ENCODE measurements around the gene SYF2.

The SYF2 gene

GRCh38 chr1:25206201-25206600 lies 26.1 kb downstream of the SYF2 start:
- no peak for TF ChIP-seq CTCF (IDR thresholded peaks at IDR 0.05; ENCODE audit: insufficient read depth, low read depth, low read length, missing control alignments)
- H3K4me3 ChIP-seq (ENCODE audit: low read depth, low read length), result no peak overlapping the region
- DNase-seq (ENCODE audit: low read depth), result peak; percentile 78

GRCh38 chr1:25205786-25206185 lies 26.5 kb downstream of the SYF2 start:
- H3K4me3 ChIP-seq (ENCODE audit: low read depth, low read length), result no peak overlapping the region
- no peak for TF ChIP-seq CTCF (IDR thresholded peaks at IDR 0.05; ENCODE audit: insufficient read depth, low read depth, low read length, missing control alignments)
- DNase-seq (ENCODE audit: low read depth), result no peak

GRCh38 chr1:25204797-25205480 lies 27.4 kb downstream of the SYF2 start:
- DNase-seq (ENCODE audit: low read depth), result peak; percentile 52
- peak; percentile 61 for TF ChIP-seq CTCF (IDR thresholded peaks at IDR 0.05; ENCODE audit: insufficient read depth, low read depth, low read length, missing control alignments)
- no peak overlapping the region for H3K4me3 ChIP-seq (ENCODE audit: low read depth, low read length)

- no peak overlapping the region for H3K4me3 ChIP-seq (ENCODE audit: low read depth, low read length)
- no peak for TF ChIP-seq CTCF (IDR thresholded peaks at IDR 0.05; ENCODE audit: insufficient read depth, low read depth, low read length, missing control alignments)
- no peak for DNase-seq (ENCODE audit: low read depth)
These were observed 31.3 kb downstream of the SYF2 start for GRCh38 chr1:25201006-25201405.

GRCh38 chr1:25199819-25200620 lies 32.3 kb downstream of the SYF2 start:
- no peak overlapping the region for H3K4me3 ChIP-seq (ENCODE audit: low read depth, low read length)
- no peak for TF ChIP-seq CTCF (IDR thresholded peaks at IDR 0.05; ENCODE audit: insufficient read depth, low read depth, low read length, missing control alignments)
- no peak for DNase-seq (ENCODE audit: low read depth)

- DNase-seq (ENCODE audit: low read depth), result peak; percentile 31
- H3K4me3 ChIP-seq (ENCODE audit: low read depth, low read length), result no peak overlapping the region
- TF ChIP-seq CTCF (IDR thresholded peaks at IDR 0.05; ENCODE audit: insufficient read depth, low read depth, low read length, missing control alignments), result peak; percentile 30
These were observed 33.5 kb downstream of the SYF2 start for GRCh38 chr1:25198663-25199252.
